GM18951 (cell line): ENCODE results near the gene PSAP.
"Not testable (repeated sequence)": the region's sequence is repeated elsewhere in the genome, so short reads cannot be mapped to it uniquely, and the experiment has no call there.

Experiments
- POLR2A ChIP-seq: IDR thresholded peaks from 4 replicates; pipeline ENCODE4 v1.6.1; 2011; ENCODE audit warnings: mild to moderate bottlenecking; ENCODE audit not compliant: insufficient read length, insufficient read depth; ENCODE audit errors: extremely low read depth
- in situ Hi-C: fragments of 300-500 bp; cut with MboI; formaldehyde crosslinking; loops from one replicate; pipeline ENCODE4 v1.12.0; 2022; ENCODE audit warnings: low sequenced_read_pairs, mixed read lengths, inconsistent platforms; ENCODE audit not compliant: unreplicated experiment

Gene PSAP

GRCh38 chr10:71882813-71883659 is 32.0 kb upstream of the PSAP start:
- no peak for TF ChIP-seq POLR2A

GRCh38 chr10:71881647-71882355 is 30.8 kb upstream of the PSAP start:
- in situ Hi-C loops = no loop called here
- TF ChIP-seq POLR2A = no peak

More at GRCh38 chr10:71882813-71883659, 32.0 kb upstream of the PSAP start:
- in situ Hi-C loops = no loop called here

GRCh38 chr10:71881307-71881624 is 30.2 kb upstream of the PSAP start:
- in situ Hi-C loops = not testable (repeated sequence)

- in situ Hi-C loops = no loop called here
- no peak for TF ChIP-seq POLR2A
Observed at GRCh38 chr10:71880425-71881306, 29.6 kb upstream of the PSAP start.

GRCh38 chr10:71878327-71879034 is 27.4 kb upstream of the PSAP start:
- in situ Hi-C loops = no loop called here
- no peak for TF ChIP-seq POLR2A

- in situ Hi-C loops = no loop called here
- no peak for TF ChIP-seq POLR2A
Observed at GRCh38 chr10:71877821-71878220, 26.8 kb upstream of the PSAP start.

GRCh38 chr10:71874680-71875354 is 23.8 kb upstream of the PSAP start:
- in situ Hi-C loops = not testable (repeated sequence)

GRCh38 chr10:71873582-71874211 is 22.6 kb upstream of the PSAP start:
- in situ Hi-C loops = no loop called here
- TF ChIP-seq POLR2A = no peak

- in situ Hi-C loops = not testable (repeated sequence)
Observed at GRCh38 chr10:71869601-71870000, 18.6 kb upstream of the PSAP start.

GRCh38 chr10:71868192-71868697 is 17.2 kb upstream of the PSAP start:
- in situ Hi-C loops = no loop called here
- no peak for TF ChIP-seq POLR2A

GRCh38 chr10:71865561-71866041 is 14.6 kb upstream of the PSAP start:
- no peak for TF ChIP-seq POLR2A
- in situ Hi-C loops = no loop called here

GRCh38 chr10:71864911-71865361 is 13.9 kb upstream of the PSAP start:
- in situ Hi-C loops = no loop called here
- no peak for TF ChIP-seq POLR2A

- in situ Hi-C loops = no loop called here
- TF ChIP-seq POLR2A = no peak
Observed at GRCh38 chr10:71863203-71863602, 12.2 kb upstream of the PSAP start.
